ENCODE measurements around the gene MRPL42.

Gene MRPL42

GRCh38 chr12:93440043-93440835, 27.1 kb upstream of the MRPL42 start:
- no peak for DNase-seq (ENCODE audit: extremely low read depth, low read depth)
- TF ChIP-seq, protein P1, sequence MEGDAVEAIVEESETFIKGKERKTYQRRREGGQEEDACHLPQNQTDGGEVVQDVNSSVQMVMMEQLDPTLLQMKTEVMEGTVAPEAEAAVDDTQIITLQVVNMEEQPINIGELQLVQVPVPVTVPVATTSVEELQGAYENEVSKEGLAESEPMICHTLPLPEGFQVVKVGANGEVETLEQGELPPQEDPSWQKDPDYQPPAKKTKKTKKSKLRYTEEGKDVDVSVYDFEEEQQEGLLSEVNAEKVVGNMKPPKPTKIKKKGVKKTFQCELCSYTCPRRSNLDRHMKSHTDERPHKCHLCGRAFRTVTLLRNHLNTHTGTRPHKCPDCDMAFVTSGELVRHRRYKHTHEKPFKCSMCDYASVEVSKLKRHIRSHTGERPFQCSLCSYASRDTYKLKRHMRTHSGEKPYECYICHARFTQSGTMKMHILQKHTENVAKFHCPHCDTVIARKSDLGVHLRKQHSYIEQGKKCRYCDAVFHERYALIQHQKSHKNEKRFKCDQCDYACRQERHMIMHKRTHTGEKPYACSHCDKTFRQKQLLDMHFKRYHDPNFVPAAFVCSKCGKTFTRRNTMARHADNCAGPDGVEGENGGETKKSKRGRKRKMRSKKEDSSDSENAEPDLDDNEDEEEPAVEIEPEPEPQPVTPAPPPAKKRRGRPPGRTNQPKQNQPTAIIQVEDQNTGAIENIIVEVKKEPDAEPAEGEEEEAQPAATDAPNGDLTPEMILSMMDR (IDR thresholded peaks at IDR 0.05; ENCODE audit: low read depth, low read length): no peak

GRCh38 chr12:93441081-93441616, 26.2 kb upstream of the MRPL42 start:
- DNase-seq (ENCODE audit: extremely low read depth, low read depth): no peak
- TF ChIP-seq, protein P1 (IDR thresholded peaks at IDR 0.05; ENCODE audit: low read depth, low read length): no peak

GRCh38 chr12:93441617-93442410, 25.5 kb upstream of the MRPL42 start, which contains the start of gene UBE2N:
Gene UBE2N (minus strand): TSS chr12:93441947. CDS start chr12:93441884, 63 bp downstream.
- TF ChIP-seq, protein P1 (IDR thresholded peaks at IDR 0.05; ENCODE audit: low read depth, low read length): no peak

DNA sequence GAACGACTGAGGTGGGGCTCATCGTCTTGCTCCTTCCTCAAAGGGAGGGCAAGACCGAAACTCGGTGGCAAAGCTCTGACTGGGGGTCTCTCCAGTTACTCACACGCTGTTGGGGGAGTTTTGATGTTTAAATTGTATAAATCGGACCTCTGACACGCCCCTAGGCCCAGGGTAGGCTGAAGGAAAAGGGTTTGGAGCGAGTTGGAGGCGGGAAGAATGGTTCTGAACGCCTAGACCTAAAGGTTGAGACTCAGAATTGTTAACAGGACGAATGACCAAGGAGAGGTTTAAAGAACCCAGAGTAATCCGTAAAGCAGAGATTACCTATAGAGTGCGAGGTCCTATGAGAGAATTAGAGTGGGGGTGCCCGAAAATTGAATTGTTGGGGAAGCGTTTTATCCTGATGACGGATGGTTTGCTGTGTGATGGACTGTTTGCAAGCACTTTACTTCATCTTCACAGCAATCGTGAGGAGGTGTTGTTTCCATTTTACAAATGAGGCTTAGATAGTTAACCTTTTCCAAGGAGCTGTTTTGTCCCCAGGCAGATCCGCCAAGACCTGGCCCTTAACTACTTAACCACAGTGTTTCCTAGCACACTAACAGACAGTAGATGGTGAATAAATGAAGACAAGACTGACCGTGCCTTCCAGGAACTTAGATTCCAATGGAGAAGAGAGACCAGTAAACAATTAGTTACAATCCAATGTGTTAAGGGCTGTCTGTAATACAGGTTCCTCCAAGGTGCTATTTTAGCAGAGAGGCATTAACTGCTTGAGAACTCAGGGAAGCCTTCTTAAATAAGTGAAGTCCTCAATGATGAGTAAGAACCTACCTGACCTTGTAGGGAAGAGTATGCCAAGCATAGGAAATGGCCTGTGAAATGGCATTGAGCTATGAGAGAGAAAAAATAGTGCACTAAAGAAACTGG, 24.6 kb upstream of the MRPL42 start:
- TF ChIP-seq, protein P1 (IDR thresholded peaks at IDR 0.05; ENCODE audit: low read depth, low read length): no peak
- no peak for DNase-seq (ENCODE audit: extremely low read depth, low read depth)

More at GRCh38 chr12:93441617-93442410, 25.5 kb upstream of the MRPL42 start, which contains the start of gene UBE2N:
- peak; percentile 87 for DNase-seq (ENCODE audit: extremely low read depth, low read depth)

DNA sequence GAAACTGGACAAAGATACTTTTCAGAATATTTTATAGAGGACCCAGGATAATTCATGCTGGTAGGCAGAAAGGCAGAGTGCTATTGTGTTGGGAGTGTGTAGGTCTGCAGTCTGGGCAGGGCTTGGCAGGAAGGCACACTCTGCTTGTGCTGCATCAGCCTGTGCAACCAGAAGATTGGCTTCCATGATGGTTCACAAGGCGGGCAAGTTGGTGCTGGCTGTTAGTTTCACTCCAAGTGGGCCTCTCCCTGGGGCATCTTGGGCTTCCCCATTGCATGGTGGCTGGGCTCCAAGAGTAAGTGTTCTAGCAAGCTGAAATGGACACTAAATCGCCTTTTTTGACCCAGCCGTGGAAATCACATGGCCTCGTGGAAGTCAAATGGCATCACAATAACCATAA, 23.7 kb upstream of the MRPL42 start:
- DNase-seq (ENCODE audit: extremely low read depth, low read depth): no peak
- TF ChIP-seq, protein P1 (IDR thresholded peaks at IDR 0.05; ENCODE audit: low read depth, low read length): no peak

- no peak for DNase-seq (ENCODE audit: extremely low read depth, low read depth)
- TF ChIP-seq, protein P1 (IDR thresholded peaks at IDR 0.05; ENCODE audit: low read depth, low read length): no peak
These were observed 19.6 kb upstream of the MRPL42 start for GRCh38 chr12:93447555-93448290.

Data from AG09319 (cell line).